GF-D8 (cell line): ENCODE measurements around the gene TMEM126A.
A peak's percentile ranks its signal among the peaks of the same experiment; 100 is the strongest.
"Not testable (repeated sequence)": the region's sequence is repeated elsewhere in the genome, so short reads cannot be mapped to it uniquely, and the experiment has no call there.

Experiments
- DNase-seq: peaks from one replicate; lab custom pipeline; 2025; lab: John Stamatoyannopoulos, UW

The TMEM126A gene

GRCh38 chr11:85647604-85648299 is at the start of gene TMEM126A:
TSS of gene TMEM126A (plus strand) at chr11:85647967. CDS start at chr11:85650256, 2,289 bp downstream.
- DNase-seq: peak; percentile 75

DNA sequence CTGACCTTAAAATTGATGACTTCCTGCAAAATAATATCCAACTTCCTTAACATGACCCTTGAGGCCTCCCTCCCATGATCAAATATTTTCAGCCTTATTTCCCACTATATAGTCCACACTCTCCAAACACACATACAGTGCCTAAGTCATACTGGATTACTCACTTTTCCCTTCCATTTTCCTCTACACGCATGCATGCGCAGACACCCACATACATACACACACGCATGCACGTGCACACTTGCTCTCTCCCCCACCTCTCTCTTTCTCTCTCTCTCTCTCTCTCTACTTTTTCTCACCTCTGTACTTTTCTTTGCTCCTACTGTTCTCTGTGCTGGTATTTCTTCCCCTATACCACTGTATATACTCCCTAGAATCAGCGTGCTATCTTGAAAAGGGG is 48.7 kb upstream of the TMEM126A start:
- DNase-seq: no peak

DNA sequence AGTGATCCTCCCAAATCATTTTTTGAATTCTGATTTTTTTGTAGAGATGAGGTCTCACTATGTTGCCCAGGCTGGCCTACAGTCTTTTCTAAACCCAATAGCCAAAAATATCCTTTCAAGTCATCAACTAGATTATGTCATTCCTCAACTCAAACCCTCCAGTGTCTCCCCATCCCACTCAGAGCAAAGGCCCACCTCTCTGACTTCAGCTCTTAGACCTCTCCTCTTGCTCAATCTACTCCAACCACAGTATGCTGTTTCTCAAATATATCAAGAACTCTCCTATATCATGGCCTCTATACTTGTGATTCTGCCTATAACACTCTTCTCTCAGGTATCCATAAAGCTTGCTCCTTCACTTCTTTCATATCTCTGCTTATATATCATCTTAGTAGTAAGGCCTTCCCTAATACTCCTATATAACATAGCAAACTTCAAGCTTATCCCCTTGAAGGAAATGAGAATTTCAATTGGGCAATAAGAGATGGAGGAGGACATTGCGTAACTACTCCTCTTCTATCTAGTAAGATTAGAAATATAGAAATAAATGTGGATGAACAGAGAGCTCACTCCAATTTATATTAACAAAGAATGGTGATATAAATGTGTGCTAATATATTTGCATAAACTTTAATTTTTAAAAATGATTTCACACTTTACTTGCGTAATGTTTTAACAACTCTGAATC is 45.1 kb upstream of the TMEM126A start:
- no peak for DNase-seq

DNA sequence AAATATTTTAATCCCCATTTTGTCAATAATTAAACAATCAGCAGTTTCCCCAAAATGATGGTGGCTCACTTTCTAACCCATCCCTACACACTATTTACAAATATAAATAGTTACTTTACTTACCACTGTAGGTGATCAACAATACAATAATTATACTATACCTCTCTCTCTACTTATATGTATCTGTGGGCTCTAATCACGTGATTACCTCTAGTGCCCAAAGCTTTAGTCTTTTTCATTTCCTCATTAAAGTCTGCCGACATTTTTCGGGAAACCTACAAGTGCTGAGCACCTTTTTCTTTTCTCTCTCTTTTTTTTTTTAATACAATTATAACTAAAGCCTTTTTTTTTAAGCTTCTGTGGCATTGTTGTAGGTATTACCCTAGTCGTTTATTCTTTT is 44.5 kb upstream of the TMEM126A start:
- DNase-seq: no peak

GRCh38 chr11:85606237-85606636 is 41.5 kb upstream of the TMEM126A start:
- not testable (repeated sequence) for DNase-seq

- not testable (repeated sequence) for DNase-seq
Observed at GRCh38 chr11:85608621-85609020, 39.1 kb upstream of the TMEM126A start.

- DNase-seq: not testable (repeated sequence)
Observed at GRCh38 chr11:85609286-85609685, 38.5 kb upstream of the TMEM126A start.

GRCh38 chr11:85611643-85612042 is 36.1 kb upstream of the TMEM126A start:
- not testable (repeated sequence) for DNase-seq

DNA sequence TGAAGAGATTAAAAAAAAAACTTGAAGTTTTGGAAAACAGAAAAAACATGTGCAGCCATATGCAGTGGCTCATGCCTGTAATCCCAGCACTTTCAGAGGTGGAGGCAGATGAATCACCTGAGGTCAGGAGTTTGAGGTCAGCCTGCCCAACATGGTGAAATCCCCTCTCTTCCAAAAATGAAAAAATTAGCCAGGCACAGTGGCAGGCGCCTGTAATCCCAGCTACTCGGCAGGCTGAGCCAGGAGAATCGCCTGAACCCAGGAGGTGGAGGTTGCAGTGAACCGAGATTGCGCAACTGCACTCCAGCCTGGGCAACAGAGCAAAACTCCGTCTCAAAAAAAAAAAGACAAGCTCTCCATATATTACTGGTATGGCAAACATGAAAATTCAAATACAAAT is 28.3 kb upstream of the TMEM126A start:
- no peak for DNase-seq

GRCh38 chr11:85620256-85620655 is 27.5 kb upstream of the TMEM126A start:
- DNase-seq: no peak

GRCh38 chr11:85626496-85626895 is 21.3 kb upstream of the TMEM126A start:
- no peak for DNase-seq

GRCh38 chr11:85627332-85627997 is 20.3 kb upstream of the TMEM126A start, which contains the start of gene DLG2:
TSS of gene DLG2 (minus strand) at chr11:85627344.
- no peak for DNase-seq

GRCh38 chr11:85627998-85628770 is 19.6 kb upstream of the TMEM126A start, which contains the start of gene TMEM126B:
TSS of gene TMEM126B (plus strand) at chr11:85628593. CDS start at chr11:85628608, 15 bp downstream.
- DNase-seq: peak; percentile 90

GRCh38 chr11:85628771-85629341 is 18.9 kb upstream of the TMEM126A start:
- no peak for DNase-seq

GRCh38 chr11:85634747-85635146 is 13.0 kb upstream of the TMEM126A start:
- DNase-seq: no peak

DNA sequence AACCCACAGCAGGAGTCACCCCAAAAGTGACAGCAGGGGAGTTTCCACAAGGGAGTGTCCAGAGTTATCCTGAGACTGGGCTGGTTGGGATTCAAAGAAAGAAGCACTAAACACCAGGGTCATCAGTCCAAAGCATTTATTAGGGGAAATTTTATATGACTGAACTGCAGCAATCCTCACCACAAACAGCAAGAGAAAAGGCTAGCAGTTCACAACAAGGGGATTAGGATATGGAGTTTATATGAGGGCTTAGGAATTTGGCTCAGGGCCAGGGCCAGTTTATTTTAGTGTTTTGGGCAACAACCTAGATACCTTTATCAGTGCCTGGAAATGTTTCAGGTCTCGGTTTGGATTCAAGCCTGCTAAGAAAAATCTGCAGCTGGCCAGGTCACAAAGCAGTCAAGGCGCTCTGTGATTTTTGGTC is 4.6 kb upstream of the TMEM126A start:
- no peak for DNase-seq

DNA sequence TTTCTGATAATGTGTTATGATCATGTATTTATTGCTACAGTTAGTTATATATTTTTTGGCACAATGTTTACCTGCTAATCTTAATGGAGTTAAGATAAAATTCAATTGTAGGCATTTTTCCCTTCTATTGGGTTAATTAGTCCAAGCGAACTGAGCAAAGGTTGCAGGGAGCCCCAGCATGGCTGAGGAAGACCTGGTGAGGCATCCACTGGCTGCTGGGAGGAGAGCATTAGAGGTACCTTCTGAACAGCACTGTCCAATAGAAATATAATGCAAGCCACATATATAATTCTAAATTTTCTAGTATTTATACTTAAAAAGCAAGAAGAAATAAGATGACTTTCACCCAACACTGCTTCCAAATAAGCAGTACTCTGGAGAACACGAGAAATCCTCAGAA is 689 bp upstream of the TMEM126A start:
- no peak for DNase-seq

DNA sequence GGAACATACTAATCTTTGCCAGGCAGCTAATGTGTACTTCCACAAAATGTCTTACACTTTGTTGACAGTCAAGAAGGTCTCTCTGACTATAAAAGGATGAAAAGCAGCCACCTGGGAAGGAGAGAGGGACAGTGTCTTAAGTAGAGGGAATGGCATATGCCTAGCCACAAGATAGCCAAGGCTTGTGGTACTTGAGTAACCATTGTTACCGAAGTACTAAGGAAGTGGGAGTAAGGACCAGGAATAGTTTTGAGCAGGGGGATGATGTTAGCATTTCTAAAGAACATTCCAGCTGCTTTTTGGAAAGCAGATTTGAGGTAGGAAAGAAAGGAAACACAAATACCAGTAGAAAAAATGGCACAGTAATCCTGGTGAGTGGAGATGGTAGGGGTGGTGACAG is 3.4 kb downstream of the TMEM126A start:
- no peak for DNase-seq

DNA sequence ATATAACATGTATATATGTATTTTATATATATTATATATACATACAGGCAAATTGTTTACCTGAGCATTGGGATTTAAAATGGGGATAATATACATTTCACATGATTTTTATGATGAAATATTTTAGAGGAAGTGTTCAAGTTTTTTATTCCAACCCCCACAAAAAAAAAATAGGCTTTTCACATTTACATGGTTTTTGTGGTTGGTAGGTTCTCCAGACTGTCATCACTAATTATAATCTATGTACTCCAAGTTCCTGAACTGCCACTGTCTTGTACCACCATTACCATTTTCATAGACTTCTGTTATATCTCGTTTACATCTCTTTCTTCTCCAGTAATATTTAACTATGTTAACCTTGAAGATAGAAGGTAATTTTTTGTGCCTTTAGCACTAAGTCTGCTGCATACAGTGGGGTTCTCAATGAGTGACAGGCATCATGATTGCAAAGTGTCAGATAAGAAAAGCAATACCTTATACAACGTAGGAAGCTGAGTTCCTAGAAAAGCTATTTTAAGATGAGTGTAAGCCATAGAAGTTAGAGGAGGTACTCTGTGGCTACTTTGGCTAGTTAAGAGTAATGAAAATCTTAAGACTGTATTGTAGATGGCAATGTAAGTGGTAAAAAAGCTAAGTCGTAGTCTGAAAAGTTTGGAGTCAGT is 5.2 kb downstream of the TMEM126A start:
- DNase-seq: no peak

GRCh38 chr11:85654343-85654742 is 6.6 kb downstream of the TMEM126A start:
- not testable (repeated sequence) for DNase-seq

- no peak for DNase-seq
Observed at GRCh38 chr11:85656777-85657176, 9.0 kb downstream of the TMEM126A start.
